Body of pancreas (tissue), 4 donors: Measurements from ENCODE around the gene HEXD. TPM values are rescaled to one million over a fixed set of nuclear protein-coding genes. Genes with fewer than 3 reads are reported as not detected.

ENCODE experiments used
- ATAC-seq: fragments of 150-250 bp; one replicate; pipeline ENCODE4 v1.9.1; 2016
- DNase-seq, 4 donors: peaks; one replicate each; pipeline ENCODE4 v3.0.0-alpha.2; 2019
- H3K27ac ChIP-seq, 4 donors: fragments of 200-600 bp; sonication (generic); 1 replicate in 3 of 4; 2 replicates in 1 of 4; pipeline versions ENCODE4 v1.5.1 to v1.6.1; 2016 to 2019; ENCODE audit warnings: mild to moderate bottlenecking in 1 of 4, mixed read lengths in 1 of 4, moderate library complexity in 1 of 4
- H3K27me3 ChIP-seq, 2 donors: fragments of 200-600 bp; sonication (generic); one replicate each; pipeline ENCODE4 v1.6.0; 2016; ENCODE audit warnings: mild to moderate bottlenecking in 1 of 2
- H3K36me3 ChIP-seq, 2 donors: fragments of 200-600 bp; sonication (generic); replicated peaks in 1 of 2; 2 replicates each; pipeline ENCODE4 v1.5.1; 2016; ENCODE audit warnings: low read depth in 2 of 2; ENCODE audit not compliant: insufficient read depth in 1 of 2
- H3K4me1 ChIP-seq: fragments of 200-600 bp; sonication (generic); one replicate; pipeline ENCODE4 v1.6.0; 2016
- H3K4me3 ChIP-seq, 2 donors: fragments of 200-600 bp; sonication (generic); 1 replicate in 1 of 2; 2 replicates in 1 of 2; pipeline ENCODE4 v1.5.1; 2016 to 2019
- H3K9me3 ChIP-seq, 3 donors: fragments of 200-600 bp; sonication (generic); 1 replicate in 2 of 3; 2 replicates in 1 of 3; pipeline ENCODE4 v1.5.1; 2016
- POLR2A ChIP-seq, 3 donors: fragments of 450-650 bp; IDR thresholded peaks; one replicate each; pipeline ENCODE4 v1.6.1; 2016; ENCODE audit warnings: antibody characterized with exemption in 3 of 3, mild to moderate bottlenecking in 2 of 3
- WGBS, 2 donors: methylation state at CpG; one replicate each; pipeline ENCODE4 v1.1.5; 2017; 5-methylcytosine and 5-hydroxymethylcytosine counted together
- intact Hi-C: fragments of 100-400 bp; cut with DNase I; formaldehyde crosslinking; loops from one replicate; pipeline ENCODE4 v1.15.1; 2023
- total RNA-seq, 2 donors: library from RNA; depleted of rRNA; stranded (reverse); fragments of >200 nt; gene quantifications; one replicate each; pipeline ENCODE4 v1.1.0, GENCODE V29; 2016
- TF ChIP-seq, protein P1 (sequence below), 7 experiments: fragments of 450-650 bp in 4 of 7; fragments of 200-600 bp in 3 of 7; sonication (generic) in 3 of 7; IDR thresholded peaks; one replicate each; pipeline ENCODE4 v1.5.1; 2016 to 2019; ENCODE audit warnings: antibody characterized with exemption in 7 of 7

The HEXD gene
- total RNA-seq, 2 donors from 2014 or later = 54.7 to 188 TPM

DNA sequence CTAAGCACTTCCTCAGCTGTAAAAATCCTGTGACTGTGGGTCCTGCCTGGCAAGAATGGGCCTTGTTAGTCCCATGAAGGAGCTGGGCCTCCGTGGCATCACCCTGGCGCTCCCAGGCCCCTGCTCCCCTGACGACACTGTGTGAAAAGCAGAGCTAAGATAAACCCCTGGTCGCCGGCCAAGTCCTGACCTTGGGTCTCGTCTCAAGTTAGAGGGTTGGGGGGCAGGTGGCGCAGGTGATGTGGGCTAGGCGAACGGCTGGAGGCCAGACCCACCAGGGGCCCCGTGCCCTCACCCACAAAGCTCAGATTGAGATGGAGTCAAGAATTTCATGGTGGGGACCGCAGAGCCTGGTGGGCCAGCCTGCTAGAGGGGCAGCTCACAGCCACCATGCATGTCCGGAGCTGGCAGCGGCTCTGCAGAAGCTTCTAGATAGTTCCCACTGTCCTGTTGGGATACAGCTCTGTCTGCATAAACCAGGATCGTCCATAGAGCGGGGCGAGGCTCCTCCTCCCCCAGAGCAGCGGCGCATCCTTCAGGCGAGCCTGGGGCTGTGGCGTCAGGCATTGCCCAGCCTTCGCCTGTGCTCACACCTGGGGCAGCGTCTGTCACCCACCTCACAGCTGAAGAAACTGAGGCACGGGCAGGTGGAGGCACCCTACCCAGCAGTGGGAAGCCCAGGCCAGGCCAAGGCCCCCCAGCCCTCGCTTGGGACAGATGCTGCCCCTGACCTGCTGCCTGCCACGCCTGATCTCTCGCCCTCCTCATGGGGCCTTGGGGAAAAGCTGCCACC lies 20.4 kb downstream of the HEXD start:
- no peaks in the 10 kb centered on the region for H3K36me3 ChIP-seq
- peak overlapping the region in 3 of 4 donors; percentile 10 to 82 (median 71) for H3K27ac ChIP-seq
- DNase-seq (peak; percentile 58 to 72 (median 68)), ATAC-seq (no peak)
- no peaks in the 10 kb centered on the region for H3K27me3 ChIP-seq
- peaks cover 46% of the 10 kb centered on the region for H3K4me1 ChIP-seq
- 59 to 75% methylated on average over 12 to 26 of the region's 26 CpGs for WGBS, 2 donors
- intact Hi-C loops = no loop called here
- H3K4me3 ChIP-seq = no peak overlapping the region
- H3K9me3 ChIP-seq = no peaks in the 10 kb centered on the region
- TF ChIP-seq POLR2A (IDR thresholded peaks at IDR 0.05) = no peak
- TF ChIP-seq, protein P1, sequence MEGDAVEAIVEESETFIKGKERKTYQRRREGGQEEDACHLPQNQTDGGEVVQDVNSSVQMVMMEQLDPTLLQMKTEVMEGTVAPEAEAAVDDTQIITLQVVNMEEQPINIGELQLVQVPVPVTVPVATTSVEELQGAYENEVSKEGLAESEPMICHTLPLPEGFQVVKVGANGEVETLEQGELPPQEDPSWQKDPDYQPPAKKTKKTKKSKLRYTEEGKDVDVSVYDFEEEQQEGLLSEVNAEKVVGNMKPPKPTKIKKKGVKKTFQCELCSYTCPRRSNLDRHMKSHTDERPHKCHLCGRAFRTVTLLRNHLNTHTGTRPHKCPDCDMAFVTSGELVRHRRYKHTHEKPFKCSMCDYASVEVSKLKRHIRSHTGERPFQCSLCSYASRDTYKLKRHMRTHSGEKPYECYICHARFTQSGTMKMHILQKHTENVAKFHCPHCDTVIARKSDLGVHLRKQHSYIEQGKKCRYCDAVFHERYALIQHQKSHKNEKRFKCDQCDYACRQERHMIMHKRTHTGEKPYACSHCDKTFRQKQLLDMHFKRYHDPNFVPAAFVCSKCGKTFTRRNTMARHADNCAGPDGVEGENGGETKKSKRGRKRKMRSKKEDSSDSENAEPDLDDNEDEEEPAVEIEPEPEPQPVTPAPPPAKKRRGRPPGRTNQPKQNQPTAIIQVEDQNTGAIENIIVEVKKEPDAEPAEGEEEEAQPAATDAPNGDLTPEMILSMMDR (IDR thresholded peaks at IDR 0.05) = no peak

- Histone ChIP-seq H3K27ac (peak overlapping the region in 1 of 4 donors; percentile 71), H3K4me3 (no peak overlapping the region), H3K36me3 (no peaks in the 10 kb centered on the region), H3K4me1 (peaks cover 53% of the 10 kb centered on the region), H3K27me3 (no peaks in the 10 kb centered on the region), H3K9me3 (no peaks in the 10 kb centered on the region)
- DNase-seq (no peak), ATAC-seq (no peak)
- intact Hi-C loops = no loop called here
- TF ChIP-seq, protein P1 (IDR thresholded peaks at IDR 0.05) = no peak
- TF ChIP-seq POLR2A (IDR thresholded peaks at IDR 0.05) = no peak
- 91 to 97% methylated on average over 13 to 29 of the region's 29 CpGs for WGBS, 2 donors
These were observed 21.2 kb downstream of the HEXD start for GRCh38 chr17:82439194-82439828.

DNA sequence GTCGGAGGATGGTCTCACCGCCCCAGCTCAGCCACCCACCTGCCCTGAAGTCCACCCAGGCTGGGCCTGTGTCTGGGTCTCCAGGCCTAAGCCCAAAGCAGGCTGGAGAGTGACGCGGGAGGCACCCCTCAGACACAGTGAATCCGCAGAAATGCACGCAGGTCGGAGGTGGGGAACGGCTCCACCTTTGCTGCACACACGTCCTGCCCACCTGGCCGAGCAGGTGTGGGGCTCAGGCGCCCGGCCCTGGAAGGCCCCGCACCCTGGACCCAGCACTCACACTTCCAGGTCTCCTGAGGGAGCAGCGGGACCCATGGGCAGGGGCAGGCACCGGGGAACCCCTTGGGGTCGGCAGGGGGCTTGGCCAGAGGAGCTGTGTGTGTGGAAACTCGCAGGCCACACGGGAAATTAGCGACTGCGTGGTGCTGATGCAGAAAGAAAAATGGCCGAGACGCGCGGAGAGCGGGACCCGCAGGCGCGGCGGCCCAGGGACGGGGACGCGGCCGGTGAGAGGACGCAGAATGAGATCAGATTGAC lies 21.8 kb downstream of the HEXD start:
- DNase-seq = no peak
- intact Hi-C loops = no loop called here

DNA sequence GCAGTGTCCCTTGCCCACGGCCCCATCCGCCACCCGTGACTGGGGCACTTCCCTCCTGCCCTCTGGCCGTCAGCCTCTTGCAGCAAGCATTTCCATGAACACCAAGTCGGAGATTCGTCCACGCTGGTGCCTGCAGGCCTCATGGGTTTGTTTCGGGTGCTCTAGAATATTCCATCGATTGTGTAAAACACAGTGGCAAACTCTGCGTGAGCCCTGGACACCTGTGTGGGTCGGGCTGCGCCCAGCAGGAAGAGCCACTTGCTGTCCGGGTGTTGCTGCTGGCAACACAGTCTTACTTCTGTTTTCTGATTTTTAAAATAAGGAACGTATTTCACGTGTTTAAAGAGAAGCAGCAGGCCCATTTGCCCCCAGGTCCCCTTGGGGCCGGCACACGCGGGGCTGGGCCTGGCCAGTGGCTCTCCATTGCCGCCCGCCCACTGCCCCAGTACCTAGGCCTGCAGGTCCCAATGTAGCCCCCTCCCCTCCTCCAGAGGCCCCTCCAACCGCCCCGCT lies 22.4 kb downstream of the HEXD start:
- Histone ChIP-seq H3K27me3 (no peaks in the 10 kb centered on the region), H3K27ac (peak overlapping the region in 1 of 4 donors; percentile 45), H3K36me3 (no peaks in the 10 kb centered on the region), H3K4me1 (peaks cover 63% of the 10 kb centered on the region), H3K4me3 (no peak overlapping the region), H3K9me3 (no peaks in the 10 kb centered on the region)
- no peak for TF ChIP-seq POLR2A (IDR thresholded peaks at IDR 0.05)
- TF ChIP-seq, protein P1 (IDR thresholded peaks at IDR 0.05) = no peak
- DNase-seq = no peak
- 69 to 72% methylated on average over 18 to 22 of the region's 22 CpGs for WGBS, 2 donors
- intact Hi-C loops = no loop called here
- ATAC-seq = no peak

More for the DNA sequence above, 21.8 kb downstream of the HEXD start:
- ATAC-seq = no peak
- no peaks in the 10 kb centered on the region for H3K9me3 ChIP-seq
- H3K4me3 ChIP-seq = no peak overlapping the region
- no peaks in the 10 kb centered on the region for H3K36me3 ChIP-seq
- TF ChIP-seq, protein P1 (IDR thresholded peaks at IDR 0.05) = no peak
- no peak for TF ChIP-seq POLR2A (IDR thresholded peaks at IDR 0.05)
- no peak overlapping the region for H3K27ac ChIP-seq
- no peaks in the 10 kb centered on the region for H3K27me3 ChIP-seq
- WGBS, 2 donors = 90 to 95% methylated on average over 21 to 34 of the region's 34 CpGs
- peaks cover 57% of the 10 kb centered on the region for H3K4me1 ChIP-seq
